Nucleus accumbens (tissue), 56 donors: ENCODE data around the gene CRTC2.

Source experiments
- DNase-seq, 56 donors: peaks; one replicate each; lab custom pipeline; 2025; lab: John Stamatoyannopoulos, UW

Gene CRTC2

GRCh38 chr1:153951183-153951582, 7.2 kb downstream of the CRTC2 start:
- no peak for DNase-seq

- DNase-seq = peak in 54 of 56 donors; percentile 20 to 86 (median 65)
Observed at GRCh38 chr1:153946622-153947241, 11.7 kb downstream of the CRTC2 start, which contains the start of gene DENND4B. Gene DENND4B (minus strand): TSS chr1:153946718. CDS start chr1:153944374, 2,344 bp downstream.

- DNase-seq = peak in 54 of 56 donors; percentile 23 to 83 (median 64)
Observed at GRCh38 chr1:153945795-153946621, 12.4 kb downstream of the CRTC2 start.

GRCh38 chr1:153945131-153945794, 13.1 kb downstream of the CRTC2 start:
- peak in 7 of 56 donors; percentile 7 to 52 (median 27) for DNase-seq

GRCh38 chr1:153944827-153945117, 13.6 kb downstream of the CRTC2 start:
- DNase-seq = no peak

GRCh38 chr1:153944005-153944826, 14.2 kb downstream of the CRTC2 start:
- DNase-seq = no peak

- DNase-seq = no peak
Observed at GRCh38 chr1:153942766-153943549, 15.5 kb downstream of the CRTC2 start.

GRCh38 chr1:153941826-153942725, 16.3 kb downstream of the CRTC2 start:
- DNase-seq = no peak

GRCh38 chr1:153940756-153941155, 17.7 kb downstream of the CRTC2 start:
- no peak for DNase-seq

GRCh38 chr1:153939476-153939875, 18.9 kb downstream of the CRTC2 start:
- DNase-seq = no peak

- DNase-seq = no peak
Observed at GRCh38 chr1:153938996-153939395, 19.4 kb downstream of the CRTC2 start.

- DNase-seq = no peak
Observed at GRCh38 chr1:153937331-153937730, 21.1 kb downstream of the CRTC2 start.

- DNase-seq = no peak
Observed at GRCh38 chr1:153936011-153936802, 22.2 kb downstream of the CRTC2 start.

GRCh38 chr1:153934746-153935145, 23.7 kb downstream of the CRTC2 start:
- no peak for DNase-seq

- DNase-seq = no peak
Observed at GRCh38 chr1:153933955-153934354, 24.5 kb downstream of the CRTC2 start.

GRCh38 chr1:153933430-153933829, 25.0 kb downstream of the CRTC2 start:
- no peak for DNase-seq

- DNase-seq = no peak
Observed at GRCh38 chr1:153932156-153933131, 26.0 kb downstream of the CRTC2 start.
